Measurements from ENCODE around the gene PLEKHM3.
A peak's percentile ranks its signal among the peaks of the same experiment; 100 is the strongest.

GRCh38 chr2:208040199-208041171 is 15.2 kb upstream of the PLEKHM3 start:
- no peak for TF ChIP-seq MXI1 (IDR thresholded peaks at IDR 0.05; ENCODE audit: borderline replicate concordance, low read depth, low read length)
- peak; percentile 81 for TF ChIP-seq CTCF (conservative IDR thresholded peaks at IDR 0.05; ENCODE audit: low read depth, low read length)
- TF ChIP-seq USF2 (IDR thresholded peaks at IDR 0.05; ENCODE audit: low read depth, low read length), result no peak
- TF ChIP-seq MAFK (IDR thresholded peaks at IDR 0.05; ENCODE audit: low read depth, low read length), result no peak
- no peak for TF ChIP-seq POLR2A (IDR thresholded peaks at IDR 0.05; ENCODE audit: low read depth, low read length)

Data from IMR-90 (cell line).